NCI-H2029 (cell line): ENCODE data around the gene WDR54.
"Not testable (repeated sequence)": the region's sequence is repeated elsewhere in the genome, so short reads cannot be mapped to it uniquely, and the experiment has no call there.

Experiments
- DNase-seq: peaks from one replicate; lab custom pipeline; 2025; lab: John Stamatoyannopoulos, UW

WDR54 gene

GRCh38 chr2:74406035-74406434, 15.5 kb upstream of the WDR54 start:
- no peak for DNase-seq

DNA sequence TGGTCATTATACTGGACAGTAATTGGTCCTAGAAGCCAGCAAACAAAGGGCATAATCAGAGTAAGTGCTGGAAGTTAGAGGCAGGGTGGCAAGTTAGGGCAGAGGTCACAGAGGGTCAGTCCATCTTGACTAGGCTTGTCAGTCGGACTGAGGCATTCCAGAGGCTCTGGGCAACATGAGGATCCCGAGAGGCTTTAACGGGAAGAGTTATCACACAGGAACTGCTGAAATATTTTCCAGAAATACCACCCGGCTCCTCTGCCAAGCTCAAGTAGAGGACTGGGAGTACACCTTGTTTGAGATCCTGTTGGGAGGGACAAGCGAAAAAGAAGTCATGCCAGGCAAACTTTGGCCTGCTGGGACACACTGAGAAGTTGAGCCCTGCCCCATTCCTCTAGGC, 13.8 kb upstream of the WDR54 start:
- no peak for DNase-seq

GRCh38 chr2:74413001-74413698, 8.4 kb upstream of the WDR54 start:
- no peak for DNase-seq

GRCh38 chr2:74414441-74414840, 7.1 kb upstream of the WDR54 start:
- DNase-seq, result no peak

DNA sequence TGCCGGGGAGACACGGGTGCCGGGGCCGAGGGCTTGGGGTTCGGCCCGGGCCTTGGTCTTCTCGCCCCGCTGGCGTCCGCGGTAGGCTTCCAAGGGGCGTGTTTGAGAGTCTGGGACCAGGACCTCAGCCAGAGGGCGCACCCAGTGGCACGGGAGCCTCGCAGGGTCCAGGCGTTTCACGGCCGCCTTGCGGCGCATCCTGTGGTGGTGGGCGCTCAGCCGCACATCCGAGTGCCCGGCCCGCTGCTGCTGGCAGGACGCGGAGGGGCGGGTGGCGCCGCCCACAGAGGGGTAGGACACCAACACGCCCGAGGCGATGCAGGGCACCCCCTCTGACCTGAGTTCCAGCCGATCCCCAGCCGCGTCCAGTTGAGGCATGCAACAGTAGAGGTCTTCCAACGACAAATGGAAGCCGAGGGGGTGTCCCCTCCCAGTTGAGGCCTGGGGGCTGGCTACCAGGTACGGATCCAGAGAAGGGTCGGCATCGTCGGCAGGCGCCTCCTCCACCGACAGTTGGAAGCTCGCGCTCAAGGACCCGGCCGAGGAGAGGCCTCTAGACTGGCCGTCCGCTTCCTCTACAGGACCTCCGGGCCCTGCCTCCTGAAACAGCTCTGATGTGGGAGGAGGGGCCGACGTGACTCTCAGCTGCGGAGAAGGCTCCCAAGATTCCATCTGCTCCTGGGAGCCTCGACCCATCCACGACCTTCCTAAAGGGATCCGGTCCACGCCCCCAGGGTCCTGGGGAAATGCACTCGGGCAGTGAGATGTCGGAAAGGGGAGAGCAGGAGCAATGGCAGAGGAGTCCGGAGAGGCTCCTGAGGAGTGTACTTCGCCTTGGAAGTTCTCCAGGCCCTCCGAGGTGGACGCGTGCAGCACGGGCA, 6.4 kb upstream of the WDR54 start:
- DNase-seq, result no peak

- DNase-seq, result no peak
Observed at GRCh38 chr2:74415762-74416395, 5.7 kb upstream of the WDR54 start.

- no peak for DNase-seq
Observed at GRCh38 chr2:74416778-74417177, 4.8 kb upstream of the WDR54 start.

- no peak for DNase-seq
Observed at GRCh38 chr2:74417197-74417596, 4.3 kb upstream of the WDR54 start.

DNA sequence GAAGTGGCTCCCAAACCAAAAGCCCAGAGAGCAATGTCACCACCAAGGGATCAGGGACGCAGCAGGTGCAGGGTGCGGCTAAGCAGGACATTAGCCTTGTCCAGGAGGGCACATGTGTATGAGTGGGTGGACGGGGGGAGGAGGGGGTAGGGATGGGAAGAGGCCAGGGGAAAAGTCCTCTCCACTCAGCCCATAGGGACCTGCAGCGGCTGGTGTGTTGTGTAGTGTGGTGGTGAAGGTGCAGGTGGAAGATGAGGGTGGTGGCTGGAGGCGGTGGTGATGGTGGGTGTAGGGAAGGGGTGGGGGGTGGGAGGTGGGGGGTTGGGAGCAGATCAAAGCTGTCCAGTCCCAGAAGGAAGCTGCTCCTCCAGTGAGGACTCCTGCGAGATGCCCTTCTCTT, 3.8 kb upstream of the WDR54 start:
- DNase-seq, result no peak

- DNase-seq, result no peak
Observed at GRCh38 chr2:74418312-74418711, 3.2 kb upstream of the WDR54 start.

DNA sequence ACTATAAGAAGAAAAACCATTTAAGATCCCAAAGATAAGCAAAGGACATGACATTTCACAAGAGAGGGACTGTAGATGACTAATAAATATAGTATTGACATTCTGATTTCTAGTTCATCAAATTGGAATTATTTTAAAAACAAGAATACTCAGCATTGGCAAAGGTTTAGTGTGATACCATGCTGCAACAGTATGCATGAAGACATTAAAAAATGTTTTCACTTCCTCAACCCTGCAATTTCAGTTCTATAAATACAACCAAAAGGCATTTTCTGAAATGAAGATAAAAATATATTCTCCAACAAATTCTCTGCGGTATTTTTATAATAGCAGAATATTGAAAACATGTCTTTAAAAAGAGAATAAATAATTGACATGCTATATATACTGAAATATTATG, 2.2 kb upstream of the WDR54 start:
- no peak for DNase-seq

- DNase-seq, result no peak
Observed at GRCh38 chr2:74420006-74420405, 1.5 kb upstream of the WDR54 start.

GRCh38 chr2:74420443-74421103, 957 bp upstream of the WDR54 start:
- DNase-seq, result not testable (repeated sequence)

- no peak for DNase-seq
Observed at GRCh38 chr2:74423231-74424095, 1.9 kb downstream of the WDR54 start.

DNA sequence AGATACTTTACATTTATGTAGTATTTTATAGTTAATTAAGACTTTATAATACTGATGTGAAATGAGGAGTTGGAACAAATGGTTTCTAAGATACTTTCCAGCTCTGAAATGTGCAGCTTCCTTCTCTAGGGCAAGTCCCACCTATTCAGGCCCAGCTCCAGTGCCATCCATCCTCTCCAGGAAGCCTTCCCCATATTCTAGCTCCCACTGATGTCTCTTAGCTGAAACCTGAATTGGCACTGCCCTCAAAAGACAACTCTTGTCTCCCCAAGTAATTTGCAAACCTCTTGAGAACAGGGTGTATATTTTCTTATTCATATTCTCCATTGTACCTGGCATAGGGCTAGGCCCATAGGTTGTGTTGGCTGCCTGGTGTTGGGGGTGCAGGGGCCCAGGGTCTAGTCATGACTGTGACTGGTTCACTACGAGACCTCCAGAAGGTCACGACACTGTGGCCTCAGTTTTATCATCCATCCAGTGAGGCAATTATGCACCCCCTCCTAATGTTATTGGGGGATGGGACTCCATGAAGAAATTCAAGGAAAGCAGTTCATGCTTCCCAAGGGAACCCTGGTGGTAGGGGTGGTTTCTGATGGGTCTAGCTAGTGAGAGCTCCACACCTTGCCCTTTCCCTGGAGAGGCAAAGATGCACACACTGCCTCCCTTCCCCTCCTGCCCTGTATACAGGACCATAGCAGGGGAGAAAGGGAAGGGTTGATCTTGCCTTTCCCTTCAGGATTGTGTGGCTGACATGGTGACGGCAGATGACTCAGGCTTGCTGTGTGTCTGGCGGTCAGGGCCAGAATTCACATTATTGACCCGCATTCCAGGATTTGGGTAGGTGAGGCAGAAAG, 2.8 kb downstream of the WDR54 start:
- DNase-seq, result no peak

- no peak for DNase-seq
Observed at GRCh38 chr2:74424995-74425406, 3.5 kb downstream of the WDR54 start.

- DNase-seq, result no peak
Observed at GRCh38 chr2:74425523-74425922, 4.0 kb downstream of the WDR54 start.

- no peak for DNase-seq
Observed at GRCh38 chr2:74426181-74426758, 4.7 kb downstream of the WDR54 start.

GRCh38 chr2:74427551-74427950, 6.0 kb downstream of the WDR54 start:
- DNase-seq, result no peak

GRCh38 chr2:74428675-74429074, 7.1 kb downstream of the WDR54 start:
- DNase-seq, result no peak
